Testis (tissue), 3 donors: ENCODE results near the gene TMEM61. TPM values are rescaled to one million over a fixed set of nuclear protein-coding genes. Genes with fewer than 3 reads are reported as not detected.

Experiments
- DNase-seq: peaks from one replicate; pipeline ENCODE4 v3.0.0-alpha.2; 2019
- H3K27ac ChIP-seq, 2 donors: fragments of 200-600 bp; sonication (generic); one replicate each; pipeline ENCODE4 v1.5.1; 2019
- H3K27me3 ChIP-seq: fragments of 200-600 bp; sonication (generic); one replicate; pipeline ENCODE4 v1.5.1; 2019
- H3K36me3 ChIP-seq: fragments of 200-600 bp; sonication (generic); one replicate; pipeline ENCODE4 v1.5.1; 2017; ENCODE audit warnings: low read depth; ENCODE audit errors: missing control alignments
- H3K4me1 ChIP-seq: fragments of 200-600 bp; sonication (generic); one replicate; pipeline ENCODE4 v1.5.1; 2019
- H3K4me3 ChIP-seq, 2 donors: fragments of 200-600 bp; sonication (generic); one replicate each; pipeline ENCODE4 v1.5.1; 2017 to 2019
- H3K9me3 ChIP-seq: fragments of 200-600 bp; sonication (generic); one replicate; pipeline ENCODE4 v1.5.1; 2017
- CTCF ChIP-seq, 3 experiments: fragments of 450-650 bp in 2 of 3; fragments of 200-600 bp in 1 of 3; sonication (generic) in 1 of 3; IDR thresholded peaks; one replicate each; pipeline ENCODE4 v1.5.1; 2016 to 2019; ENCODE audit warnings: antibody characterized with exemption in 3 of 3, mild to moderate bottlenecking in 2 of 3, moderate library complexity in 1 of 3
- POLR2A ChIP-seq: fragments of 450-650 bp; IDR thresholded peaks from one replicate; pipeline ENCODE4 v1.6.1; 2017; ENCODE audit warnings: antibody characterized with exemption, mild to moderate bottlenecking, moderate library complexity
- WGBS, 2 donors: methylation state at CpG; one replicate each; pipeline ENCODE4 v1.1.5; 2018; 5-methylcytosine and 5-hydroxymethylcytosine counted together
- intact Hi-C: fragments of 100-400 bp; cut with DNase I; formaldehyde crosslinking; loops from one replicate; pipeline ENCODE4 v1.15.1; 2023; ENCODE audit warnings: low total_unique reads
- polyA plus RNA-seq: library from polyadenylated mRNA; stranded (reverse); fragments of 350-450 nt; fragmentation: Illumina TruSeq; extraction: RNeasy Lipid Tissue Mini Kit (QIAGEN cat#74804); gene quantifications from one replicate; pipeline ENCODE4 v1.2.3, GENCODE V29; 2014; ENCODE audit warnings: low read depth, low replicate concordance; ENCODE audit not compliant: insufficient read depth
- total RNA-seq, 2 donors: library from RNA; depleted of rRNA; stranded (reverse); fragments of >200 nt; gene quantifications; one replicate each; pipeline ENCODE4 v1.2.3, GENCODE V29; 2016

The TMEM61 gene
- total and polyA plus RNA-seq, 3 donors from 2014 or later = 0.31 to 1.4 (median 1.1) TPM

DNA sequence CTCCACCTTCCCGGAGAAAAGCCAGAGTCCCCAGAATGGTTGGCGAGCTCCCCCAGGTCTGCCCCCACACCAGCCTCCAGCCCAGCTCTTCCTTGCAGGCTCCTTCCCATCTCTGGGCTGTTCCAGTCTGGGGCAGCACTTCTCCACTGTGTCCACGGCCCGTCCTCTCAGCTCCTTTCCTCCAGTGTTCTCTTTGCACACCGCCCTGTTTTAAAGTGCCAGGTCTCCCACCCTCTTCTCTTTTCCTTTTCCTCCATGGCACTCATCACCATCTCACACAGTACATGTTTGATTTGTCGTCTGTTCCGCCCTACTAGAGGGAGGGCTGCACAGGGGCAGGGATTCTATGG is 52.8 kb downstream of the TMEM61 start:
- H3K4me1 ChIP-seq = no peaks in the 10 kb centered on the region
- H3K36me3 ChIP-seq = no peaks in the 10 kb centered on the region
- no peak overlapping the region for H3K4me3 ChIP-seq
- 83 to 89% methylated on average over 7 of the region's 7 CpGs for WGBS, 2 donors
- no peak for TF ChIP-seq POLR2A
- no peak for TF ChIP-seq CTCF (IDR thresholded peaks at IDR 0.05)
- no peak overlapping the region for H3K27ac ChIP-seq
- no peak for DNase-seq
- intact Hi-C loops = no loop called here
- no peaks in the 10 kb centered on the region for H3K27me3 ChIP-seq
- no peaks in the 10 kb centered on the region for H3K9me3 ChIP-seq

DNA sequence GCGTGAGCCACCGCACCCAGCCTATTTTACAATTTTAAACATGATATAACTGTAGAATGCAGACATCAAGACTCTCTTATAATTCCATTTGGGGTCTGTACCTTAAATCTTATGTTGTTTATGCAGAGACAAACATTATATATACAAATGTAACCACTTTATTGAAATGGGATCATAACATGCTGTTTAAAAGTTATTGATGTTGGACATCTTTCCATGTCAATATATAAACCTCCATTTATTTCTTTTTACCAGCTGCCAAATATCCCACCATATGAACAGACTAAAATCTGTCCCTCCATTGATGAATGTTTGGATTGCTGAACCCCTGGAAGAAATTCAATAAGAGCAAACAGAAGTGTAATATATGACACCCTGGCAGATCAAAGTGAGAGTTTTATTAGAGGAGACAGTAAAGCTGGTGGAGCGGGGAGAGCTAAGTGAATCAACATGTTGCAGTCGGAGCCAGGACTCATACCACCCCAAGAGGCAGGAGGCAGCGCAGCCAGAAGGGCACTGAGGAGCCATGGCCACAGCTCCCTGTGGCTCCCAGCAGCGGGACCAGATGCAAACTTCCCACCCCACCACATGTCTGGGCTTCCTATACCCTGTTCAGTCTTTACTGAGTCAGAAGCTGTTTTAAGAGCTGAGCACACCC is 54.2 kb downstream of the TMEM61 start:
- intact Hi-C loops = no loop called here
- 86 to 93% methylated on average over 6 of the region's 6 CpGs for WGBS, 2 donors
- no peak for TF ChIP-seq POLR2A
- TF ChIP-seq CTCF (IDR thresholded peaks at IDR 0.05) = no peak
- Histone ChIP-seq H3K4me3 (no peak overlapping the region), H3K9me3 (no peaks in the 10 kb centered on the region), H3K4me1 (peaks cover 5% of the 10 kb centered on the region), H3K27ac (no peak overlapping the region), H3K27me3 (no peaks in the 10 kb centered on the region), H3K36me3 (no peaks in the 10 kb centered on the region)
- no peak for DNase-seq

- H3K27ac ChIP-seq = no peak overlapping the region
- no peaks in the 10 kb centered on the region for H3K36me3 ChIP-seq
- WGBS, 2 donors = 86 to 87% methylated on average over 4 of the region's 4 CpGs
- H3K4me3 ChIP-seq = no peak overlapping the region
- intact Hi-C loops = no loop called here
- peaks cover 9% of the 10 kb centered on the region for H3K4me1 ChIP-seq
- DNase-seq = no peak
- no peaks in the 10 kb centered on the region for H3K9me3 ChIP-seq
- TF ChIP-seq POLR2A (no peak), CTCF (IDR thresholded peaks at IDR 0.05) (no peak)
- no peaks in the 10 kb centered on the region for H3K27me3 ChIP-seq
Observed at GRCh38 chr1:55035904-55036303, 55.5 kb downstream of the TMEM61 start.

DNA sequence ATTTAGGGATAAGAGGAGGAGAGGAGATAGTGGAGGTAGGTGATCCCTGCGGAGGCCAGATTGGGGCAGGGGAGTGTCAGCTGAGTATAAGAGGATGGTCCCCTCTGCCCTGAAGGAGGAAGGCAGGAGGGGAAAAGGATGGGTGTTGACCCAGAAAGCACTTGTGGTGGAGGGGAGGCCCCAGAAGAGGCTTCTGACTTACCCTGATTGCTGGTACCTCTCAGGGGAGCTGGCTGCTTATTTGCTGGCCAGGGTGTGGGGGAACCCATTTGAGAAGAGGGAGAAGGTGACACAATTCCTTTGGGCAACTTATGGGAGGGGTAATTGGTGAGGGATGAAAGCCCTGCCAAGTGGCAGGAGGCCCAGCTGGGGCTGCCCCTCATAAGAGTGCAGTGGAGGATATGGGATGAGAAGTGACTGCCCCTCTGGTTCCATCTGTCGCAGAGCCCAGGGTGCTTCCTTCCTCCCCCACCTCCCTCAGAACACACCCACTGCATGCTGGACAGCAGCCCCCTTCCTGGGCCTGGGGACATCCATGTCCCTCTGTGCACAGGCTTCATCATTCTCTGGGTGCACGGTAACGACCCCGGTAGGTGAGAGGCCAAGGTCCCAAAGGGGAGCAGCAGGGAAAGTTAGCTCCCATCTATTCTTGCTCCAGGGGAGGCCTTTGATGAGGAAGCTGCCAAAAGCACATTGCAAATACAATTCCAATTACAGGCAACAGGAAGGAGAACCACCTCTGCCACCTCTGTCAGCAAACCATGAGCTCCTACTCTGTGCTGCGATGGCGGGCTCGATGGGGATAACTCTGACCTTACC is 57.5 kb downstream of the TMEM61 start:
- intact Hi-C loops = no loop called here
- H3K27me3 ChIP-seq = no peaks in the 10 kb centered on the region

More for the DNA sequence above, 57.5 kb downstream of the TMEM61 start:
- Histone ChIP-seq H3K27ac (no peak overlapping the region), H3K36me3 (no peaks in the 10 kb centered on the region), H3K4me1 (peaks cover 9% of the 10 kb centered on the region), H3K4me3 (no peak overlapping the region), H3K9me3 (no peaks in the 10 kb centered on the region)
- no peak for TF ChIP-seq POLR2A
- TF ChIP-seq CTCF (IDR thresholded peaks at IDR 0.05) = no peak
- DNase-seq = no peak
- 73 to 84% methylated on average over 8 of the region's 8 CpGs for WGBS, 2 donors
